Vagina (tissue), 2 donors: ENCODE measurements around the gene S100A3.

ENCODE experiments used
- CTCF ChIP-seq, 3 experiments: fragments of 450-650 bp in 2 of 3; fragments of 200-600 bp in 1 of 3; sonication (generic) in 1 of 3; IDR thresholded peaks; one replicate each; pipeline ENCODE4 v1.5.1; 2017 to 2019; ENCODE audit warnings: antibody characterized with exemption in 3 of 3, mild to moderate bottlenecking in 2 of 3, moderate library complexity in 2 of 3
- POLR2A ChIP-seq, 2 donors: fragments of 450-650 bp; IDR thresholded peaks; one replicate each; pipeline ENCODE4 v1.6.1; 2017; ENCODE audit warnings: antibody characterized with exemption in 2 of 2, mild to moderate bottlenecking in 2 of 2, moderate library complexity in 2 of 2
- POLR2AphosphoS5 ChIP-seq, 2 donors: sonication (generic); formaldehyde crosslinking; IDR thresholded peaks; one replicate each; pipeline ENCODE4 v1.9.0; 2017; ENCODE audit warnings: antibody characterized with exemption in 2 of 2, mild to moderate bottlenecking in 2 of 2, low read depth in 1 of 2; ENCODE audit not compliant: insufficient read depth in 1 of 2

DNA sequence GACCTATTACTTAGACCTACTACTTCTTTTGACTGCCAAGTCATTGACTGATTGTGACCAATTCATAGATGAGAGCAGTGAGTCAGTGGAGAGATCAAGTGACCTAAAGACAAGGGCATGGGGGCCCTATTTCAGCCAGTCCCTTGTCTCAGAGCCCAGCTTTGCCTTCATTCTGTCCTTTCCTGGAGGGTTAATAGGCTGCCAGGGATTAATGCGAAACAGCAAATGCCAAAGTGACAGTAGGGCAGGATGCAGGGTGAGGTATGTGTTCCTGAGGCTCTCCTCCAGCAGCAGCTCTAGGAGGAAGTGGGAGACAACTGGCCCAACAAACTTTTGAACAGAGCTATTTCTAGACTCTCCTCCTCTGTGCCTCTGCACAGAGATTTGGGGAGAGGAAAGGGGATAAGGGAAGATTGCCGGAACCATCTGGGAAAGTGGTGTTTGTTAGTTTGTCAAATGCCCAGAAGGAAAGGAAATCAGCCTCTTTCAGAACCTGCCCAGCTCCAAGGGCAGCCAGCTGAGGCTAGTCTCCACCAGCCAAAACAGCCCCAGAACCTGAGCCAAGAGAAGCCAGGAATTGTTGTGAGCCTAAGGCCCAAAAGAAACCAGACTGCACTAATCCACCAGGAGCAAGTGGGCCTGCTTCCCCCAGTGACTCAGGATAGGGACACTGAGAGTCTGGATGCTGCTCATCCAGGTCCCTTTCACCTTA, 4.9 kb upstream of the S100A3 start:
- TF ChIP-seq POLR2AphosphoS5 (IDR thresholded peaks at IDR 0.05; ENCODE audit: insufficient read depth in 1 of 2, low read depth in 1 of 2) (no peak), CTCF (IDR thresholded peaks at IDR 0.05) (no peak), POLR2A (IDR thresholded peaks at IDR 0.05) (no peak)
